ENCODE measurements around the gene SLC1A7. TPM values are rescaled to one million over a fixed set of nuclear protein-coding genes. Genes with fewer than 3 reads are reported as not detected.

SLC1A7 gene
- polyA plus RNA-seq, 2 of the 4 experiments (the other 2 are of a cell fraction), result 0.04 to 0.12 TPM

DNA sequence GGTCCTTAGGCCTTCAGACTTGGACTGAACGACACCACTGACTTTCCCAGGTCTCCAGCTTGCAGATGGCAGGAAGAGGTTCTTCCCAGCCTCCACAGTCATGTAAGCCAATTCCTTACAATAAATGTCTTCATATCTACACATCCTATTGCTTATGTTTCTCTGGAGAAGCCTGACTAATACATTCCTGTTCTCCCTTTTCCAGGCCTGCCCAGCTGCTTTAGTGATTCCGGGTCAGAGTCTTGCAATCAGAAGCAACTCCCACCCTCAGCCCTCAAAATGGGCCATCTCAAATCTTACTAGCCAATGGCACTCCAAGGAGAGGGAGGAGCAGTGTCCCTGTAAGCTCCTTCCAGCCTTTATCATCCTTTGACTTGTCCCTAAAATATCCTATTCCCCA, 37.8 kb upstream of the SLC1A7 start:
- no peak overlapping the region for H3K27ac ChIP-seq
- WGBS (ENCODE audit: missing lambda C conversion rate), result 83% methylated on average over 2 of the region's 2 CpGs
- H3K4me1 ChIP-seq, result peaks cover 36% of the 10 kb centered on the region
- no peak for FAIRE-seq
- no peaks in the 10 kb centered on the region for H3K9me3 ChIP-seq
- ChIA-PET POLR2A (no interaction called here), CTCF (interaction anchor here (0.7 to 3.1 kb wide), 12 partner anchors 9 to 279 kb away, joined by 3 to 14 read pairs (median 3); partner anchors contain the start of gene ECHDC2)
- TF ChIP-seq, protein P1, sequence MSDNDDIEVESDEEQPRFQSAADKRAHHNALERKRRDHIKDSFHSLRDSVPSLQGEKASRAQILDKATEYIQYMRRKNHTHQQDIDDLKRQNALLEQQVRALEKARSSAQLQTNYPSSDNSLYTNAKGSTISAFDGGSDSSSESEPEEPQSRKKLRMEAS (IDR thresholded peaks at IDR 0.05), result no peak
- TF ChIP-seq JUNB (IDR thresholded peaks at IDR 0.05), result no peak
- TF ChIP-seq POLR2AphosphoS2 (conservative IDR thresholded peaks at IDR 0.05; ENCODE audit: low read length), result no peak
- no peak for TF ChIP-seq RNF2 (IDR thresholded peaks at IDR 0.05; ENCODE audit: borderline replicate concordance, low read depth)
- no peak for TF ChIP-seq RARB (CRISPR knock-in tag; IDR thresholded peaks at IDR 0.05)
- TF ChIP-seq, protein P2, sequence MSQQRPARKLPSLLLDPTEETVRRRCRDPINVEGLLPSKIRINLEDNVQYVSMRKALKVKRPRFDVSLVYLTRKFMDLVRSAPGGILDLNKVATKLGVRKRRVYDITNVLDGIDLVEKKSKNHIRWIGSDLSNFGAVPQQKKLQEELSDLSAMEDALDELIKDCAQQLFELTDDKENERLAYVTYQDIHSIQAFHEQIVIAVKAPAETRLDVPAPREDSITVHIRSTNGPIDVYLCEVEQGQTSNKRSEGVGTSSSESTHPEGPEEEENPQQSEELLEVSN (IDR thresholded peaks at IDR 0.05; ENCODE audit: borderline replicate concordance, low read depth), result no peak
- TF ChIP-seq NR3C1 (IDR thresholded peaks at IDR 0.05), result no peak
- no peak for TF ChIP-seq HEYL (CRISPR knock-in tag; IDR thresholded peaks at IDR 0.05)
- TF ChIP-seq, protein P3, sequence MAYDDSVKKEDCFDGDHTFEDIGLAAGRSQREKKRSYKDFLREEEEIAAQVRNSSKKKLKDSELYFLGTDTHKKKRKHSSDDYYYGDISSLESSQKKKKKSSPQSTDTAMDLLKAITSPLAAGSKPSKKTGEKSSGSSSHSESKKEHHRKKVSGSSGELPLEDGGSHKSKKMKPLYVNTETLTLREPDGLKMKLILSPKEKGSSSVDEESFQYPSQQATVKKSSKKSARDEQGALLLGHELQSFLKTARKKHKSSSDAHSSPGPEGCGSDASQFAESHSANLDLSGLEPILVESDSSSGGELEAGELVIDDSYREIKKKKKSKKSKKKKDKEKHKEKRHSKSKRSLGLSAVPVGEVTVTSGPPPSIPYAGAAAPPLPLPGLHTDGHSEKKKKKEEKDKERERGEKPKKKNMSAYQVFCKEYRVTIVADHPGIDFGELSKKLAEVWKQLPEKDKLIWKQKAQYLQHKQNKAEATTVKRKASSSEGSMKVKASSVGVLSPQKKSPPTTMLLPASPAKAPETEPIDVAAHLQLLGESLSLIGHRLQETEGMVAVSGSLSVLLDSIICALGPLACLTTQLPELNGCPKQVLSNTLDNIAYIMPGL (CRISPR knock-in tag; IDR thresholded peaks at IDR 0.05; ENCODE audit: borderline replicate concordance), result no peak
- TF ChIP-seq FOSL2 (IDR thresholded peaks at IDR 0.05), result no peak
- TF ChIP-seq FOSL2 (CRISPR knock-in tag; IDR thresholded peaks at IDR 0.05), result no peak
- ATAC-seq, result no peak
- no peak for DNase-seq (ENCODE audit: low read depth in 1 of 2, low spot score in 1 of 2)
- H3K4me2 ChIP-seq, result no peak overlapping the region
- no peak overlapping the region for H3K4me3 ChIP-seq

DNA sequence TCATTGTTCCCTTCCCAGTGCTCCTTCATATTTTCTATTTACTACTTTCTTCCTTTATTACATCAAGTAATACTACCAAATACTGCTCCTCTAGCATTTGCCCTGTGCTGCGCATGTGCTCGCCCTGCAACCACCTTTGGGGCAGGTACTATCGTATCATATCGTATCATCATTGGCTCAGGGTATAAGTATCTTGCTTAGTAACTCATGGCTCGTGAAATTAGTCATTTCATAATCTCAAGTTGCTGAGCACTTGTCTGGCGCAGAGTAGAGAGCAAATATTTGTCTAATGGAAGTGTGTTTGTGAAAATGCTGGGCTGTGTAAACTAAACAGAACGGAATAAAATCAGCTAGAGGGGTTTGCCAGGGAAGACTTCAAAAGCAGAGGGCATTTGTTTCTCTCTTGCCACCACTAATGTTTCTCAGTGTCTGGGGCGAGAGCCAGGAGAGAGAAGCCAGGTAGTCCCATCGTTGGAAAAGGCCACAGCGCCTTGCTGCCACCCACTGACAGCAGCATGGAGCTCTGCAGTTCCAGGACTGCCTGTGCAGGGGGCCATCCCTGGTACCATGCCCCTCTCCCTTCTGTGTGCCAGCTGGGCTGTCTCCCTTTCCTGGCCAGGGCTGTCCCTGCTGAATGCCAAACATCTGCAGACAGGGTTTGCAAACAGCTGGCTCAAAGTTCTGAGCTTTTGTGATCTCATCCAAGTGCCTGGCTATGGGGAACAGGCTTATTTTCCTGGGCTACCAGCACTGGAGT, 34.2 kb upstream of the SLC1A7 start:
- Histone ChIP-seq H3K4me2 (peak overlapping the region; percentile 65), H3K4me3 (no peak overlapping the region), H3K9me3 (no peaks in the 10 kb centered on the region), H3K4me1 (peaks cover 37% of the 10 kb centered on the region), H3K27ac (peak overlapping the region; percentile 47 to 62; a peak in 5 of 6 replicates)
- TF ChIP-seq POLR2AphosphoS2 (conservative IDR thresholded peaks at IDR 0.05; ENCODE audit: low read length) (no peak), SREBF2 (IDR thresholded peaks at IDR 0.05) (no peak), SMC3 (IDR thresholded peaks at IDR 0.05) (peak; percentile 58), RCOR1 (IDR thresholded peaks at IDR 0.05; ENCODE audit: low read depth, low read length) (no peak), GATA3 (IDR thresholded peaks at IDR 0.05; ENCODE audit: borderline replicate concordance) (peak; percentile 51; the same call in 1 of the 2 replicates), CEBPB (IDR thresholded peaks at IDR 0.05) (0 out of 4 replicates have a peak, but pooled peaks of 1 of the 2 experiments have one; percentile 19), PHF8 (IDR thresholded peaks at IDR 0.05; ENCODE audit: borderline replicate concordance, low read depth) (no peak), ZFP36 (IDR thresholded peaks at IDR 0.05; ENCODE audit: borderline replicate concordance, partially characterized antibody) (no peak), RAD21 (conservative IDR thresholded peaks at IDR 0.05 in 1 of 2, IDR thresholded peaks at IDR 0.05 in 1 of 2) (peak; percentile 76 to 84)
- TF ChIP-seq, protein P4, sequence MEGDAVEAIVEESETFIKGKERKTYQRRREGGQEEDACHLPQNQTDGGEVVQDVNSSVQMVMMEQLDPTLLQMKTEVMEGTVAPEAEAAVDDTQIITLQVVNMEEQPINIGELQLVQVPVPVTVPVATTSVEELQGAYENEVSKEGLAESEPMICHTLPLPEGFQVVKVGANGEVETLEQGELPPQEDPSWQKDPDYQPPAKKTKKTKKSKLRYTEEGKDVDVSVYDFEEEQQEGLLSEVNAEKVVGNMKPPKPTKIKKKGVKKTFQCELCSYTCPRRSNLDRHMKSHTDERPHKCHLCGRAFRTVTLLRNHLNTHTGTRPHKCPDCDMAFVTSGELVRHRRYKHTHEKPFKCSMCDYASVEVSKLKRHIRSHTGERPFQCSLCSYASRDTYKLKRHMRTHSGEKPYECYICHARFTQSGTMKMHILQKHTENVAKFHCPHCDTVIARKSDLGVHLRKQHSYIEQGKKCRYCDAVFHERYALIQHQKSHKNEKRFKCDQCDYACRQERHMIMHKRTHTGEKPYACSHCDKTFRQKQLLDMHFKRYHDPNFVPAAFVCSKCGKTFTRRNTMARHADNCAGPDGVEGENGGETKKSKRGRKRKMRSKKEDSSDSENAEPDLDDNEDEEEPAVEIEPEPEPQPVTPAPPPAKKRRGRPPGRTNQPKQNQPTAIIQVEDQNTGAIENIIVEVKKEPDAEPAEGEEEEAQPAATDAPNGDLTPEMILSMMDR (IDR thresholded peaks at IDR 0.05), result peak; percentile 52
- TF ChIP-seq, protein P5, sequence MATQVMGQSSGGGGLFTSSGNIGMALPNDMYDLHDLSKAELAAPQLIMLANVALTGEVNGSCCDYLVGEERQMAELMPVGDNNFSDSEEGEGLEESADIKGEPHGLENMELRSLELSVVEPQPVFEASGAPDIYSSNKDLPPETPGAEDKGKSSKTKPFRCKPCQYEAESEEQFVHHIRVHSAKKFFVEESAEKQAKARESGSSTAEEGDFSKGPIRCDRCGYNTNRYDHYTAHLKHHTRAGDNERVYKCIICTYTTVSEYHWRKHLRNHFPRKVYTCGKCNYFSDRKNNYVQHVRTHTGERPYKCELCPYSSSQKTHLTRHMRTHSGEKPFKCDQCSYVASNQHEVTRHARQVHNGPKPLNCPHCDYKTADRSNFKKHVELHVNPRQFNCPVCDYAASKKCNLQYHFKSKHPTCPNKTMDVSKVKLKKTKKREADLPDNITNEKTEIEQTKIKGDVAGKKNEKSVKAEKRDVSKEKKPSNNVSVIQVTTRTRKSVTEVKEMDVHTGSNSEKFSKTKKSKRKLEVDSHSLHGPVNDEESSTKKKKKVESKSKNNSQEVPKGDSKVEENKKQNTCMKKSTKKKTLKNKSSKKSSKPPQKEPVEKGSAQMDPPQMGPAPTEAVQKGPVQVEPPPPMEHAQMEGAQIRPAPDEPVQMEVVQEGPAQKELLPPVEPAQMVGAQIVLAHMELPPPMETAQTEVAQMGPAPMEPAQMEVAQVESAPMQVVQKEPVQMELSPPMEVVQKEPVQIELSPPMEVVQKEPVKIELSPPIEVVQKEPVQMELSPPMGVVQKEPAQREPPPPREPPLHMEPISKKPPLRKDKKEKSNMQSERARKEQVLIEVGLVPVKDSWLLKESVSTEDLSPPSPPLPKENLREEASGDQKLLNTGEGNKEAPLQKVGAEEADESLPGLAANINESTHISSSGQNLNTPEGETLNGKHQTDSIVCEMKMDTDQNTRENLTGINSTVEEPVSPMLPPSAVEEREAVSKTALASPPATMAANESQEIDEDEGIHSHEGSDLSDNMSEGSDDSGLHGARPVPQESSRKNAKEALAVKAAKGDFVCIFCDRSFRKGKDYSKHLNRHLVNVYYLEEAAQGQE (IDR thresholded peaks at IDR 0.05), result no peak
- TF ChIP-seq, protein P1 (IDR thresholded peaks at IDR 0.05), result no peak
- FAIRE-seq, result no peak
- 11% methylated on average over 9 of the region's 10 CpGs for WGBS (ENCODE audit: missing lambda C conversion rate)
- CTCF ChIA-PET, result interaction anchor here (0.6 to 2.3 kb wide), 21 partner anchors 10 to 878 kb away, joined by 3 to 11 read pairs (median 3); partner anchors contain the start of genes ECHDC2 and ZYG11A
- POLR2A ChIA-PET, result no interaction called here
- DNase-seq (ENCODE audit: low read depth in 1 of 2, low spot score in 1 of 2), result peak in 1 of 2 experiments; percentile 71
- ATAC-seq, result peak; percentile 68 to 83

Measured in A549 (cell line).